HepG2 (cell line): Measurements from ENCODE around the gene ATP6V0E2. TPM values are rescaled to one million over a fixed set of nuclear protein-coding genes. Genes with fewer than 3 reads are reported as not detected.

Experiments
- polyA plus RNA-seq, 8 experiments: library from polyadenylated mRNA; depleted of rRNA in 3 of 8; stranded (reverse) in 7 of 8; unstranded in 1 of 8; fragments of >200 nt; fragmentation: Illumina TruSeq in 4 of 8; extraction: Trizol in 4 of 8; gene quantifications; 2 replicates each; pipeline versions ENCODE4 v1.2.1 to v1.2.3, GENCODE V29; 2011 to 2016; ENCODE audit warnings: low read depth in 4 of 8, missing spikeins in 1 of 8, mixed read lengths in 1 of 8; ENCODE audit not compliant: insufficient read depth in 1 of 8
- small RNA-seq, 3 experiments: library from RNA; depleted of rRNA; stranded (forward); fragments of <200 nt; gene quantifications; one replicate each; pipeline ENCODE3, GENCODE V24; 2012; ENCODE audit warnings: low read depth in 2 of 3, low replicate concordance in 1 of 3; ENCODE audit not compliant: insufficient read length in 3 of 3, insufficient read depth in 2 of 3
- total RNA-seq, 5 experiments: library from RNA; depleted of rRNA; stranded (reverse); fragments of >200 nt; fragmentation: Illumina TruSeq; extraction: Trizol; gene quantifications; 2 replicates each; pipeline ENCODE4 v1.2.3, GENCODE V29; 2016; ENCODE audit warnings: low read depth in 1 of 5

The ATP6V0E2 gene
- total and polyA plus RNA-seq, 2 of the 13 experiments (the other 11 are each of a cell fraction or from before 2014, with no cell fraction given) = 36.8 to 203 TPM

Small RNA genes lying within 50 kb of the gene (small RNA-seq; reads per million reads assigned to genes)
- gene AC093458.1 = 0 reads per million in 3 experiments

Other genes starting within 250 kb of the ATP6V0E2 start
- not detected in 2 replicates for gene ZNF467, start 100.4 kb upstream of the ATP6V0E2 start, total RNA-seq (2016; rRNA removed; fragmentation: Illumina TruSeq; extraction: Trizol)
- gene ZNF467, start 100.4 kb upstream of the ATP6V0E2 start, polyA plus RNA-seq (2011; rRNA removed) = 0.03 TPM in 1 of 2 replicates, not detected in the other
- 0.89 and 1.0 TPM in 2 replicates for gene ZNF862, start 35.6 kb upstream of the ATP6V0E2 start, total RNA-seq (2016; rRNA removed; fragmentation: Illumina TruSeq; extraction: Trizol)
- gene ZNF862, start 35.6 kb upstream of the ATP6V0E2 start, polyA plus RNA-seq (2011; rRNA removed) = 2.0 and 2.8 TPM in 2 replicates